Activated CD4-positive, alpha-beta T cell treated with anti-CD3 and anti-CD28 coated beads, Interleukin-2, amount 50 U/mL, for 48 hours (primary cell): ENCODE results near the gene TSEN34.

Experiments used
- DNase-seq, 2 experiments: peaks; one replicate each; pipeline ENCODE4 v3.0.0-alpha.2; 2020

Gene TSEN34

GRCh38 chr19:54191011-54191810, at the start of gene TSEN34:
TSEN34 (plus strand) TSS chr19:54191308; CDS start chr19:54191365, 57 bp downstream.
- DNase-seq: peak; percentile 82 to 84

DNA sequence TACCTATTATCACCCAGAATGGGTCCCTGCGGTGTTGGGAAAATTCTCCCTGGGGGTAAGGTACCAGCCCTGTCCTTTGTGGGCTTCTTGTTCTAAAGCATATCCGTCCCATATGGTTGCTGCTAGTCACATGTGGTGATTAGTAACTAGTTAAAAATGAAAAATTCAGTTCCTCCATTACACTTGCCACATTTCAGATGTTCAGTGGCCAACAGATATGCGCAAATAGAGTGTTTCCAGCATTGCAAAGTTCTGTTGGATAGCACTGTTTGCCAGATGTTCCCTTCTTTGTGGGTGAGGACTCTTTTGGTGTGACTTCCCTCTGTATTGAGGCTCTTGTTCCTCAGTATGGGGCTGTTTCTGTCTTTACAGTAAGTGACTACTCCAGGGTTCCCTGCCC, 49.8 kb upstream of the TSEN34 start:
- no peak for DNase-seq

DNA sequence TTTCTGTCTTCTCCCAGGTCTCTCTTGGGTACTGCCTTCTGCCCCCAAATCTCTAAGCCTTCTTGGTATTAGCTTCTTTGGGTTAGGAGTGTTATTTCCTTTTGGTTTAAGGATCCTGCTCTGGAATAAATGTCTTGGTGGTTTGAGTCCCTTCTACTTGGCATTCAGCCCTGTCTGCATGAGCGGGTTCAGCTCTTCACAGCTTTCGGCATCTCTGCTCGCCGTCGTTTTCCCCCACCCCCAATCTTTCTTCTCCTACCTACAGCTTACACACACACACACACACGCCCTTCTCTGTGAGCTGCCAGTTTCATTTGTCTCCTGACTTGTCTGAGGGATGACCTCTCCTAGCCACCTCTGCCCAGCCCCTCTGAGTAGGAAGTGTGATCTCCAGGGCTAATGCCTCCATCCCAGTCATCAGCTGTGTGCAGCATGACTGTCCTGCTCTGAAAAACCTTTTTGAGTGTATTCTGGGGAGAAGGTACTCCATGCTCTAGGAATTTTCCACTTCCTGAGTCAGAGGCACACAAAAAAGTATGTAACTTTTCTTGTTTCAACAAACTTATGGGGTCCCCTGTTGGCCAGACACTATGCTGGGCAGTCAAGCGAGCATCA, 48.8 kb upstream of the TSEN34 start:
- DNase-seq: no peak

DNA sequence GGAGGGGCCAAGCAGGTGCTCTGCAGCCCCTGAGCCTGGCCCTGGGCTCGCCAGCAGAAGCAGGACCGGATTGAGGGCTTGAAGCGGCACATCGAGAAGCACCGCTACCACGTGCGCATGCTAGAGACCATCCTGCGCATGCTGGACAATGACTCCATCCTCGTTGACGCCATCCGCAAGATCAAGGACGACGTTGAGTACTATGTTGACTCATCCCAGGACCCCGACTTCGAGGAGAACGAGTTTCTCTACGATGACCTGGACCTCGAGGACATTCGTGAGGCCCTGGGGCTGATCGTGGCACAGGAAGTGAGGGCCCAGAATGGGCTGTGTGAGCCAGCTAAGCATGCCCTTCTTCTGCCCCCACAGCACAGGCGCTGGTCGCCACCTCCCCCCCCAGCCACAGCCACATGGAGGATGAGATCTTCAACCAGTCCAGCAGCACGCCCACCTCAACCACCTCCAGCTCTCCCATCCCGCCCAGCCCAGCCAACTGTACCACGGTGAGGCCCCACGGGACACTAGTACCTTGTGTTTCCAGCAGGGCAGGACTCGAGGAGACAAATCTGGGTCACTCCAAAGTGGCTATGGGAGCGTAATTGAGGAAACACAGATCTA, 45.5 kb upstream of the TSEN34 start:
- DNase-seq: no peak

DNA sequence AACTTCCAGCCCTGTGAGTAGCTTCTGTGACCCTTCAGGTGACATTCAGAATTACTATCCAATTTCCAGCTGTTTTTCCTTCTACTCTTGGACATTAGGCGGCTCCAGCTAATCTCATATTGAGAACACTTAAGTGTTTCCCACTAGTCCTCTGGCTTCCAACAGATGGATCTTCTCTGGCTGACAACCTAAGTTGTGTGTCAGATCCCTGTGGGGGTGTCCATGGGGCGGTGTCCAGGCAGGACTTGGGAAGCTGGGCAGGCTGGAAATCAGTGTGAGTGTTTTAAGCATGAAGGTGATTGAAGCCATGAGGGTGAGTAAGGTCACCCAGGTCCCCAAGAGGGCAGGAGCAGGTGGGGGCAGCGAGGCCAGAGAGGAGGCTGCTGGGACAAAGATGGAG, 43.4 kb upstream of the TSEN34 start:
- no peak for DNase-seq

GRCh38 chr19:54148158-54148557, 43.0 kb upstream of the TSEN34 start:
- no peak for DNase-seq

DNA sequence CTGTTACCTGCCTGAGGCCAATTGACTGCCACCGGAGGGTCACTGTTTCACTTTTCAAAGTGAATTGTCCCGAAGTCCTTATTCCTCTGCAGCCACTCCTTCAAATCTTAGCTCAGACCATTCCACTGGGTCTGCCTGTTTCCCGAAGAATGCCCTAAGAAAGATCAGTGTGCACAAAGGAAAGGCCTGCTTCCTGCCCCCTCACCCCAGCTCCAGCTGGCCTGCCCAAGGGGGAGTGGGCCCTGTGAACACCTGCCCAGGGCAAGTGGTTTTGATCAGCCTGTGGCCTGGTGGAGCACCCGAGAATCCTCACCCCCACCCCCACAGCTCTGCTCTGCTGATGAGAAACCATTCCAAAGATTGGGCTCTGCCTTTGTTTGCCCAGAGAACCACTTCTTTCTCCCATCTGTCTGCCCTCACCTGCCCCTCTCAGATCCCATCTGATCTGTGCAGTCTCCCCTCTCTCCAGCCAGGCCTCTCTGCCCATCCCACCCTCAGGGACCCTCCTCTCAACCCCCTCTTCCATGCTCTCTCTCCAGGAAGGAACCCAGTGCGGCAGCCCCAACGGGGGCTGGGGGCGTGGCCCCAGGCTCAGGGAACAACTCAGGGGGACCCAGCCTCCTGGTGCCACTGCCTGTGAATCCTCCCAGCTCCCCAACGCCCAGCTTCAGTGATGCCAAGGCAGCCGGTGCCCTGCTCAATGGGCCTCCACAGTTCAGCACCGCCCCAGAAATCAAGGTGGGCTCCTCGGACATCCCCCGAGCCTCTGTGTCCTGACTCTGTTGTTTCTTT, 41.9 kb upstream of the TSEN34 start:
- no peak for DNase-seq

GRCh38 chr19:54151362-54152035, 39.6 kb upstream of the TSEN34 start:
- DNase-seq: no peak

DNA sequence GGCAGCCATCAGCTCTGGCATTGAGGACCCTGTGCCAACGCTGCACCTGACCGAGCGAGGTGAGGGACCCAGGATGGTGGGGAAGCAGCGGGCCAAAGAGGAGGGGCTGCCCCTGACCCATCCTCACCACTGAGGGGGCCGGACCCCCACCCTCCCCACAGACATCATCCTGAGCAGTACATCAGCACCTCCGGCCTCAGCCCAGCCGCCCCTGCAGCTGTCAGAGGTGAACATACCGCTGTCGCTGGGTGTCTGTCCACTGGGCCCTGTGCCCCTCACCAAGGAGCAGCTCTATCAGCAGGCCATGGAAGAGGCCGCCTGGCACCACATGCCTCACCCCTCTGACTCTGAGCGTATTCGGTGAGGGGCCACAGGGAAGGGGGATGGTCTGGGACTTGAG, 38.8 kb upstream of the TSEN34 start:
- DNase-seq: no peak

DNA sequence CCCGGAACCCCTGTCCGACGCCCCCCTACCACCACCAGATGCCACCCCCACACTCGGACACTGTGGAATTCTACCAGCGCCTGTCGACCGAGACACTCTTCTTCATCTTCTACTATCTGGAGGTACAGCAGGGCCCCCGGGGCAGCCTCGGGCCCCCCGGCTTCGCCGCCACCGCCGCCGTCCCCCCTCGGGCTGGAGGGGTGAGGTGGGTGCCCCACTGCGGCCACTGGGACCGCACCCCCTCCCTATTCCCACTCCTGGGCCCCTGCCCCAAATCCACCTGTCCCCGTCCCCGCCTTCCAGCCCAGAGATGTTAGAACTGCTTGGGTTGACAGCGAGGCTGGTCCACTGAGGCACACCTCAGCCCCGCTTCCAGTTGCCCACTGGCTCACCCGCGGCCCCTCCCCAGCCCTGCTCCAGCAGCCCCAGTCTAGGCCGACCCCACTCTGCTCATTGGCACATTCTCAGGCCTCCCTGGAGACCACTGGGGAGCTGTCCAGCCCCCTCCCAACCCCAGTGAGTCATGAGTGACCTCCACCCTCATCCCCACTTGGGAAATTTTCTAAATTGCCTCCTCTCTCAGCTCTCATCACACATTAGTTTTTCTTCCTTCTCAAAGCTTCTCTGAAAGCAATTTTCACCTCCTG, 38.1 kb upstream of the TSEN34 start:
- DNase-seq: no peak

DNA sequence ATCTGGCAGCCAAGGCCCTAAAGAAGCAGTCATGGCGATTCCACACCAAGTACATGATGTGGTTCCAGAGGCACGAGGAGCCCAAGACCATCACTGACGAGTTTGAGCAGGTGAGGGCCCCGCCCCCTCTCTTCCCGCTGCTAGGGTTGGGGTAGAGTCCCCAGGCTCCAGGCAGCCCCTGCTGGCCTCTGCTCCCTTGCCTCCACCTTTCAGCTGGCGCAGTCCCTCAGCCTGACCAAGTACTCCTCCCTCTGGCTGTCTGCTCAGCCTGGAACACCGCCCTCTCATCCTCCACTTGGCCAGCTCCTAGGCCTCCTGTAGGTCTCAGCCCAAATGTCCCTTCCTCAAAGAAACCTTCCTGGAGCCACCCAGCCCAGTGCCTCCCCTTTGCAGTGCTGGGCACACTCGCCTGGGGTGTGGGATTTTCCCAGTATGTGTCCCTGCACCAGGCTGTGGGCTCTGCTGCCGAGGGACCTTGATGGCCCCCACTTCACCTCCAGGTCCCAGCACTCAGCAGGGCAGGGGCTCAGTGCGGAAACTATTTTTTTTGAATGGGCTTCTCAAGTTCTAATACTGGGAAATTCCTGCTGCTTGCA, 37.3 kb upstream of the TSEN34 start:
- DNase-seq: no peak

DNA sequence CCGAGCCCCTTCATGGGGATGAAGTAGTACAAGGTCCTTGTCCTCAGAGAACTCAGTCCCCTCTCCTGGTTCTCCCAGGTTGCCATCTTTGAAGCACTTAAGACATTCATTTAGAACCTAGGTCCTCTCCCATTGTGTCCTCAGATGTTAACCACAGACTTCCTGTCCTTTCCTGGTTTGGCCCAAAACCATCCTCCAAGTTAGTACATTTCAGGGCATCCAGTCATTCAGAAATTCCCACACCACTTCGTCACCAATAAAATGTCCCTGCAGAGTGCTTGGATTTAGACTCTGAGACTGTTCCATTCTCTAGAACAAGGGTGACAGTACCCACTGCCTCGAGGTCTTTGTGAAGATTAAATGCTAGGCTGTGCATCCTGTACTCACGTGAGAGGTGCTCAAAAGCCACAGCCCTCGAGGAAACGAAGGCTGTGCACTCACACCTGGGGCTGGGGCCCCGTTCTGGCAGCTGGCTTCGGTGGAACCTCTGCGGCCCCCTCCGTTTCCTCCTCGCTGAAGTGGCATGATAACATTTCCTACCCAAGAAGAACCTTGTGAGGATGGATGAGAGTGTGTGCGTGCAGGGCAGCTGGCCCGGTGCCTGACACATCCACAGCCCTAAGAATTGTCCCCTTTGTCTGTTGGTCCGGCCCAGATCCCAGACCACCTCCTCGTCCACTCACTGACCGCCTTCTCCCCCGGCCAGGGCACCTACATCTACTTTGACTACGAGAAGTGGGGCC, 36.3 kb upstream of the TSEN34 start:
- no peak for DNase-seq

- no peak for DNase-seq
Observed at GRCh38 chr19:54155694-54156093, 35.4 kb upstream of the TSEN34 start.

DNA sequence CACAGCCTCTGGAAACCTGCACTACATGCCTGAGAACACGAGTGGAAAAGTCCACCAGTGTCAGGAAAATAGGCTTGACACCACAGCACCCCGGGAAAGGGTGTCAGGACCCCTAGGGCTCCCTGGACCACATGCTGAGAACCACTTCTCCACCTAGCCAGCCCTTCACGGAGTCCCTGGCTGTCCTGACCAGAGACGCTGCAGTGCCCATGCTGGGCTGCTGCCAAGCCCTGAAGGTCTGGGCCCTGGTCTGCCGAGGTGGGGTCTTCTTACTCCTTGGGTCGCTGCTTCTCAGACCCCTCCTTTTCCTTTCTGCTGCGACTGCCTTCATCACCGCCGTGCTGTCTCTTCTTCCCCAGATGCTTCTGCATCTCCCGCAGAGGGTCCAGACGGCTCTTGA, 34.6 kb upstream of the TSEN34 start:
- DNase-seq: no peak

DNA sequence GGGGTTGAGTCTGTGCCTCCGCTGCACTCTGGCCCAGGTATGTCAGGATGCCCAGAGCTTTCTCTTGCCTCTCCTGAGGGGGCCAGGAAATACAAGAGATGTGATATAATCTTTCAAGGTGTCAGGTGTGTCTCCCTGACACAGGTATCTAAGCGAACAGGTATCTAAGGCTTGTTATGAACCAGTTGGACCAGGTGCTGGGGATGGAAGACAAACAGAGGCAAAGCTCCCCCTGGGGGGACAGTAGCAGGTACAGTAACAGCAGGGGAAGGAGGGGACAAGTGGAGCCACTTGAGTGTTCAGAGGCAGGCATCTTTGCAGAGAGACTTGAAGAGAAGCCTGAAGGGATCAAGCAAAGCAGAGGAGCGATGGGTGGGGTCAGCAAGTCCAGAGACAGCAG, 34.2 kb upstream of the TSEN34 start:
- no peak for DNase-seq

DNA sequence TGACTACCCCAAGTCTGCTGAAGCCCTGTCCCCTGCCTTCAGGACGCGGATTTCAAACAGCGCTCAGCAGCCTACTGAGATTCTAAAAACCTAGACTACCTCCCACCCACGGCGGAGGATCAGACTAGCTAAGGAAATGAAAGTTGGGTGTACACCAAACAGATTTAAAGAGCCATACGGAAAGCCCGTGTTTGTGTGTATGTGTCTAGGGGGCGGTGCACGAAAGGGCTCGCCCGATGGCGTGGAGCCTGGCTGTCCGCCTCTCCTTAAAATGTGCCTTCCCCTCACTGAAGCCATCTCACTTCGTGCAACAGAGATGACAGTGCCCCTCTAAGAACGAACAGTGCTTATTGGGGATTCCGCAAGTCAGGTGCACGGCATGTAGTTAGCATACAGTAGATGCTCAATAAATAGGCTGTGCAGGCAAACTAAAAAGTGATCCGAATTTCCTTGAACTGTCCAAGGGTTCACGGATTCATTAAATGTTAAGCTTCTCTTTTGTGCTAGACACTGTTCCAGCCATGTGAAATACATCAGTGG, 32.2 kb upstream of the TSEN34 start:
- peak in 1 of 2 experiments; percentile 45 for DNase-seq

GRCh38 chr19:54159352-54160181, 31.5 kb upstream of the TSEN34 start, which contains the start of gene LENG1:
LENG1 (minus strand) TSS chr19:54159721; CDS start chr19:54159695, 26 bp downstream.
- peak; percentile 97 to 99 for DNase-seq

GRCh38 chr19:54160182-54160811, 30.8 kb upstream of the TSEN34 start:
- no peak for DNase-seq

- DNase-seq: no peak
Observed at GRCh38 chr19:54160854-54161253, 30.3 kb upstream of the TSEN34 start.
